Measurements from ENCODE around the gene NEFH. TPM values are rescaled to one million over a fixed set of nuclear protein-coding genes. Genes with fewer than 3 reads are reported as not detected.

Gene NEFH
- total RNA-seq, 1 experiment from 2014 or later: 5.7 TPM

- H3K36me3 Mint-ChIP-seq (ENCODE audit: insufficient read depth in 1 of 3, low read depth in 3 of 3): no peaks in the 10 kb centered on the region
- Histone ChIP-seq H3K79me2 (ENCODE audit: insufficient read depth, low read length) (no peaks in the 10 kb centered on the region), H3K23ac (ENCODE audit: insufficient read length, low read depth, low read length) (no peak overlapping the region), H4K20me1 (ENCODE audit: control insufficient read depth, insufficient read depth, insufficient read length) (no peaks in the 10 kb centered on the region), H3K56ac (ENCODE audit: insufficient read length, low read depth, low read length) (no peak overlapping the region), H2BK120ac (ENCODE audit: low read depth, low read length, poor library complexity, severe bottlenecking) (no peak overlapping the region), H3K79me1 (ENCODE audit: insufficient read depth, low read depth, low read length, poor library complexity, severe bottlenecking) (no peaks in the 10 kb centered on the region), H3K14ac (ENCODE audit: insufficient read depth, low read length) (no peak overlapping the region), H3K18ac (ENCODE audit: insufficient read length, low read depth, low read length) (no peak overlapping the region), H2BK15ac (ENCODE audit: low read depth, low read length) (no peak overlapping the region), H2BK5ac (ENCODE audit: insufficient read length, low read length) (no peak overlapping the region), H2BK20ac (ENCODE audit: low read depth, low read length, poor library complexity, severe bottlenecking) (no peak overlapping the region), H3K4me1 (ENCODE audit: insufficient read depth, low read length) (no peaks in the 10 kb centered on the region), H4K8ac (replicated peaks; ENCODE audit: insufficient read length, low read depth, low read length) (no peak overlapping the region), H4K5ac (ENCODE audit: insufficient read length, low read depth, low read length) (no peak overlapping the region), H3T11ph (ENCODE audit: low read length) (no peak overlapping the region), H3K23me2 (ENCODE audit: insufficient read length, low read depth, low read length, poor library complexity, severe bottlenecking) (no peaks in the 10 kb centered on the region), H2AFZ (ENCODE audit: low read length) (no peak overlapping the region), H4K91ac (ENCODE audit: insufficient read length, low read depth, low read length) (no peak overlapping the region), H3K27me3 (ENCODE audit: insufficient read depth, low read length) (no peaks in the 10 kb centered on the region), H3K4me2 (ENCODE audit: insufficient read depth, insufficient read length, low read length) (no peak overlapping the region), H3K27ac (ENCODE audit: insufficient read length, low read depth, low read length) (no peak overlapping the region), H2BK12ac (ENCODE audit: insufficient read length, low read depth, low read length) (no peak overlapping the region), H2AK5ac (ENCODE audit: insufficient read length, low read length) (no peak overlapping the region), H3K4ac (ENCODE audit: low read depth, low read length) (no peak overlapping the region), H3K9me3 (ENCODE audit: control insufficient read depth, low read depth, low read length) (no peaks in the 10 kb centered on the region), H3K9ac (ENCODE audit: extremely low read depth, insufficient read length, low read length) (no peak overlapping the region)
- H3K4me1 Mint-ChIP-seq: peaks cover 5 to 8% of the 10 kb centered on the region in 2 experiments
- H3K27ac Mint-ChIP-seq: peak overlapping the region; percentile 25 to 65 (median 36); a peak in 3 of 7 replicates
- peak; percentile 34 for DNase-seq
- TF ChIP-seq, protein P1, sequence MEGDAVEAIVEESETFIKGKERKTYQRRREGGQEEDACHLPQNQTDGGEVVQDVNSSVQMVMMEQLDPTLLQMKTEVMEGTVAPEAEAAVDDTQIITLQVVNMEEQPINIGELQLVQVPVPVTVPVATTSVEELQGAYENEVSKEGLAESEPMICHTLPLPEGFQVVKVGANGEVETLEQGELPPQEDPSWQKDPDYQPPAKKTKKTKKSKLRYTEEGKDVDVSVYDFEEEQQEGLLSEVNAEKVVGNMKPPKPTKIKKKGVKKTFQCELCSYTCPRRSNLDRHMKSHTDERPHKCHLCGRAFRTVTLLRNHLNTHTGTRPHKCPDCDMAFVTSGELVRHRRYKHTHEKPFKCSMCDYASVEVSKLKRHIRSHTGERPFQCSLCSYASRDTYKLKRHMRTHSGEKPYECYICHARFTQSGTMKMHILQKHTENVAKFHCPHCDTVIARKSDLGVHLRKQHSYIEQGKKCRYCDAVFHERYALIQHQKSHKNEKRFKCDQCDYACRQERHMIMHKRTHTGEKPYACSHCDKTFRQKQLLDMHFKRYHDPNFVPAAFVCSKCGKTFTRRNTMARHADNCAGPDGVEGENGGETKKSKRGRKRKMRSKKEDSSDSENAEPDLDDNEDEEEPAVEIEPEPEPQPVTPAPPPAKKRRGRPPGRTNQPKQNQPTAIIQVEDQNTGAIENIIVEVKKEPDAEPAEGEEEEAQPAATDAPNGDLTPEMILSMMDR (conservative IDR thresholded peaks at IDR 0.05): no peak
- H3K4me3 Mint-ChIP-seq: no peak overlapping the region
- no CpG with 5 or more reads among the region's 7 CpGs for whole genome bisulfite sequencing (ENCODE audit: extremely low coverage, insufficient read length, low lambda C conversion rate)
- H3K27me3 Mint-ChIP-seq (ENCODE audit: low read depth): peaks cover 15% of the 10 kb centered on the region
- H3K9me3 Mint-ChIP-seq: no peaks in the 10 kb centered on the region
Observed at GRCh38 chr22:29463629-29464028, 16.4 kb upstream of the NEFH start.
